Stimulated activated CD4-positive, alpha-beta T cell treated with anti-CD3 and anti-CD28 coated beads, Interleukin-15, amount 100 ng/mL, for 1 hour (primary cell): ENCODE data around the gene SUFU.
"Not testable (repeated sequence)": the region's sequence is repeated elsewhere in the genome, so short reads cannot be mapped to it uniquely, and the experiment has no call there.

ENCODE experiments used
- DNase-seq, 2 donors: peaks; one replicate each; pipeline ENCODE4 v3.0.0-alpha.2; 2020; ENCODE audit warnings: low read depth in 1 of 2, low spot score in 1 of 2

Gene SUFU

DNA sequence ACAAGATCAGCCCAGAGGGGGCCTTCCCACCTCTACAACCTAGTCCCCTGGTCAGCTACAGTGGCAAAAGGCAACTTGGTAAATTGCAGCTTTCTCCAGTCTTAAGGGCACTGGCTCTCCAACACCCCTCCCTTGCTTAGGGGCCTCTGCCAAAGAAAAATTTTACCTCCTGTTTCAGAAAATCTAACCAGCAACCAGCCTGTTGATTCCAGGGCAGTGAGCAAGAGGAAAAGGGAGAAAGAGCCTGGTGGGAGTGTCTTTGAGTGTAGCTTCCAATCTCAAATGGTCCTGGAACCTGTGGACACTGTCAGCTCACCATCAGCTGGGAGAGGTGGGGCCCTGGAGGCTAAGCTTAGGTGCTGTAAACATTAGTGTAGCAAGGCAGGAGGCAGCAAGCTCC is 24.1 kb upstream of the SUFU start:
- no peak for DNase-seq

DNA sequence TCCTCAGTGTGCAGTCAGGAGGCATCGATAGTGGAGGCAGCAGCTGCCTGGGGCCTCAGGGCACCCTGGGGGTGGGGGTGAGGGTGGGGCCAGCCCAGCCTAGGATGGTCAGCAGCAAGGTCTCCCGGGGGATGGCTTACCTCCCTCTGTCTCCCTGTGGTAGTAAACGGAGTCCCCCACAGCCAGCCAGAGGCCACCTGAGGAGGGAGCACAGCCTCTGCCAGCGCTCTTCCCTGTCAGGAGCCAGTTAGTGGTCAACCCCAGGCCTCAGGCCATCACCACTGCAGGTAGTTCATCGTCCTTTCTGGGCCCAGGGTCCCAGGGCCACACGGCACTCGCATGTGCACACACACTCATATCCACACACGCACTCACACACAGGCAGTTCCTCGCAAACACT is 23.4 kb upstream of the SUFU start:
- no peak for DNase-seq

DNA sequence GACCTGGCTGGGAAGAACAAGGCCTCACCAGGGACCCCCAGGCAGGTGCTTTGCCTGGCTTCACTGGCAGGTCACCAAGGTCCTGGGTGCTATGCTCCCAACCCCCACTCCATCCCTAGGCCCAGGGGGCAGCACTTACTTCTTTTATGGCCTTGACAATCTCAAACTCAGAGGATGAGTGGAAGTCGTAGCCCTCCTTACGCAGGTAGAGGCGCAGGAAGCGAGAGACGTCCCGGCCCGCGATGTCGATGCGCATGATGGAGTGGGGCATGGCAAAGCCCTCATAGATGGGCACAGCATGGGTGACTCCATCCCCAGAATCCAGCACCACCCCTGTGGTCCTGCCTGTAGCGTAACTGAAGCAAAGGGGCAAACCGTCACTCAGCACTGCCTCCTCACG is 19.8 kb upstream of the SUFU start:
- DNase-seq, result no peak

DNA sequence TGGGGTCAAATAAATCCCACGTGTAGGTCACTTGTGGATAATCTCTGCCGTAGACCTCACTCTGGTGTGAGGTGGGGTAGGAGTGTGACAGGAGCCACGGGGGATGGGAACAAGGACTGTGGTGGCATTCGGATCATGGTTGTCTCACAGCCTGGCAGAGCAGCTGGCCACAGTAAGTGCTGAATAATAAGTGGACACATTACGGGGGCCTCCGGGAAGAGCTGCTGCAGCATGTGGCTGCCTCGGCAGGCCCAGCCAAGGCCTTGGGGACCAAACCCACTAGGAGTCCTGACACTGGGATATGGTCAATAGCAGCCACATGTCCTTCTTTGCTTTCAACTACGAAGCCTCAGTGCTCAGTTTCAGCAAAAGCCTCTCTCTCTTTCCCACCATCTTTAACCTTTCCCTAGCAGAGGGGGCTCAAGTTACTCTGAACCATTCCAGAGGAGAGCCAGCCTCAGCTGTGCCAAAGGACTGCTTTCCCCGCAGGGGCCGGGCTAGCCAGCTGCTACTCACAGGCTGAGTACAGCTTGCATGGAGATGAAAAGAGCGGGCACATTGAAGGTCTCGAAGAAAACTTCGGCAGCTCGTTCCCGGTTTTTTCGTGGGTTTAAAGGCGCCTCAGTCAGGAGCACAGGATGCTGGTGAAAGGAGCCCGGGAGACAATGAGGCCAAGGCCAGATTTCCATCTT is 18.5 kb upstream of the SUFU start:
- DNase-seq, result no peak

DNA sequence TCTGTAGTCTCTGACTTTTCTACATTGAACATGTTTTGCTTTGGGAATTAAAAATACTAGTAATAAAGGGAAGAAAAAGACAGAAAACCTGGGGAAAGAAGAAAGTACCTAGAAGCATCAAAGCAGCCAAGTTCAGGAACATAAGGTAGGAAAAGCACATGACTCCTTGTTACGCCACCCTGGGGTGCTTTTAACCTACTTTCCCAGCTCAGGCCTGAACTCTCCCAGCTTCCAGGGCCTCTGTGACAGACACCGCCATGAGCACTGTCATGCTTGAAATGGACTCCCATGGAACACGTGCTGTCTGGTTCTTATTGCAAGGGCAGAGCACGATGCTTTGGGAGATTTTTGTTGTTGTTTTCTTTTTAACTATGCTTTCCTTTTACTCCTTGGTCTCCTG is 12.6 kb upstream of the SUFU start:
- no peak for DNase-seq

DNA sequence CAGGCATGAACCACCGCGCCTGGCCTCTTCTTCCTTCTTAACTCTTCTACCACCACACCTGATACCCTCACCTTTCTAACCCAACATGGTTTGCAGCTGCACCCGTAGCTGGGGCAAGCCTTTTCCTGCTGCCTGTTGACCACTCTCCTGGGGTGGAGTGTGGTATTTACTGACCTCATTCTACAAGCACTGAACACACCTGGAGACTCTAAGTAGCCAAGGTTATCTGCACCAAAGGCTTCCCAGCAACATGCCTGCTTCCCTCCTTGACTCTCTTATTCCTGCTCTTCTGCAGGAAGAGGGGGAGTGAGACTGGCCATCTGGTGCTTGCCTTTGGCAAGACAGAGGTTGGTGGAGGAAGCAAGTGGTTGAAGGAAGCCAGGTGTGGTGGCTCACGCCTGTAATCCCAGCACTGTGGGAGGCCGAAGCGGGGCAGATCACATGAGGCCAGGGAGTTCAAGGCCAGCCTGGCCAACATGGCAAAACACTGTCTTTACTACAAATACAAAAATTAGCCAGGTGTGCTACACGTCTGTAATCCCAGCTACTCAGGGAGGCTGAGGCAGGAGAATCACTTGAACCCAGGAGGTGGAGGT is 11.3 kb upstream of the SUFU start:
- DNase-seq, result no peak

DNA sequence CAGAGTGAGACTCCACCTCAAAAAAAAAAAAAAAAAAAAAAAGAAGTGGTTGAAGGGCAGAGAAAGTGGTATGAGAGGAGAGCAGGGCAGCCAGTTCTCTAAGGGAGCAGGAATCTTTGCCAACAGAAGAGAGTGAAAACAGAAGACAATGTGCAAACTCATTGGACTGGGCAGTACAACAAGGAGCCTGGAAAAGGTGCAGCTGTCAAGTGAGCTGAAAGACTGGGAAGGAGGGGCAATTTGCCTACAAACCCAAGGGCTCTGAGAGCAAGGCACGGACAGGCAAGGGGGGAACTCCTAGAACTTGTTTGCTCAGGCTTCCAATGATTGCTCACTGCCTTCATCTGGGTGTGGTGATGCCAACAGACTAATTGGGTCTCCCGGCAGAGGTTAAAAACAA is 10.8 kb upstream of the SUFU start:
- DNase-seq, result no peak

DNA sequence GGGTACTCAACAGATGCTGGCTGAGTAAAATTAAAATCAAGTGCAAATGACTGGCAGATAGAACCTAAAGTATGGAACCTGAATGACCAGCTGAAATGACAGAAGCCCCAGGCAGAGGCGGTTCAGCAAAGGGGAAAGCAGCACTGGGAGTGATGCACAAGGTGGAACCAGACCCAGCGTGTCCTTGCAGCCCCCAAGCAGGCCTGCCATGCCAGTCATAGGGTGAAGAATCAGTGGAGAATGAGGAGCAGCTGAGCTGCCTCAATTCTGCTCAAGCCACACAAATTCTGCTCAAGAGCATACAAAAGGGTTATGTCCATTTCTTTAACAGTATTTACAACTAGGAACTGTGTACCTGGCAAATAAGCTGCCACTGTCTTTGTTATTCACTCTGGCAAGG is 10.0 kb upstream of the SUFU start:
- no peak for DNase-seq

DNA sequence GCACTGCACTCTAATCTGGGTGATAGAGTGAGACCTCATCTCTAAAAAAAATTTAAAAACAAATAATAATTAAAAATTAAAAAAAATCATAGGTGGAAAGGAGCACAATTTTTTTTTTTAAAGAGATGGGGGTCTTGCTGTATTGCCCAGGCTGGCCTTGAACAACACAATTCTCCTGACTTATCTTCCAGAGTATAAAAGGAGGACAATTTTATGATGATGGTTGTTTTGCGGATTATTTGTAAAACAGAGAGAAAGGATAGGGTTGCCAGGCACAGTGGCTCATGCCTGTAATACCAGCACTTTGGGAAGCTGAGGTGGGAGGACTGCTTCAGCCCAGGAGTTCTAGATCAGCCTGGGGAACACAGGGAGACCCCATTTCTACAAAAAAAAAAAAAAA is 6.2 kb upstream of the SUFU start:
- no peak for DNase-seq

DNA sequence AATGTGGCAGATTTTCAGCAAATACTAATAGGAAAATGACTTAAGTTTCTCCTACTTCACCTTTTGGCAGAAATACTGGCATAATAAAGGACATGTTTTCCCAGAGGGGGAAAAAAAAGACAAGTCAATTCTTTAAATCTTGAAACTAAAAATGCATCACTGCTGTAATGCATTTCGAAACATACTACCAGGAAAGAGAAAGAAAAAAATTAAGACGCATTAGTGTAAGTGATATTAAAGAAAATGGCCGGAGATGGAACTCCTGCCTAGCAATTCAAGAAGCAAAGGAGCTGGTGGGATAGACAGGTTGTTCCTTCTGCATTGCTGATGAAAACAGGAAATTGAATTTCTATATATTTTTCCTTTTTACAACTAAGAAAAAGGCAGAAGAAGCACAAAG is 4.4 kb upstream of the SUFU start:
- DNase-seq, result no peak

DNA sequence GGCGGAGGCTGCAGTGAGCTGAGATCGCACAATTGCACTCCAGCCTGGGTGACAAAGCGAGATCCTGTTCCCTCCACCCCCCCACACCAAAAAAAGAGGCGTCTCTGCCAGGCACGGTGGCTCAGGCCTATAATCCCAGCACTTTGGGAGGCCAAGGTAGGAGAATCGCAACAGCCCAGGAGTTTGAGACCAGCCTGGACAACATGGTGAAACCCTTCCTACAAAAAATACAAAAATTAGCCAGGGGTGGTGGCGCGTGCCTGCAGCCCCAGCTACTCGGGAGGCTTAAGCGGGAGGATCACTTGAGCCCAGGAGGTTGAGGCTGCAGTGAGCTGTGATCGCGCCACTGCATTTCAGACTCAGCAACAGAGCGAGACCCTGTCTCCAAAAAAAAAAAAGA is 3.1 kb upstream of the SUFU start:
- DNase-seq, result not testable (repeated sequence)

DNA sequence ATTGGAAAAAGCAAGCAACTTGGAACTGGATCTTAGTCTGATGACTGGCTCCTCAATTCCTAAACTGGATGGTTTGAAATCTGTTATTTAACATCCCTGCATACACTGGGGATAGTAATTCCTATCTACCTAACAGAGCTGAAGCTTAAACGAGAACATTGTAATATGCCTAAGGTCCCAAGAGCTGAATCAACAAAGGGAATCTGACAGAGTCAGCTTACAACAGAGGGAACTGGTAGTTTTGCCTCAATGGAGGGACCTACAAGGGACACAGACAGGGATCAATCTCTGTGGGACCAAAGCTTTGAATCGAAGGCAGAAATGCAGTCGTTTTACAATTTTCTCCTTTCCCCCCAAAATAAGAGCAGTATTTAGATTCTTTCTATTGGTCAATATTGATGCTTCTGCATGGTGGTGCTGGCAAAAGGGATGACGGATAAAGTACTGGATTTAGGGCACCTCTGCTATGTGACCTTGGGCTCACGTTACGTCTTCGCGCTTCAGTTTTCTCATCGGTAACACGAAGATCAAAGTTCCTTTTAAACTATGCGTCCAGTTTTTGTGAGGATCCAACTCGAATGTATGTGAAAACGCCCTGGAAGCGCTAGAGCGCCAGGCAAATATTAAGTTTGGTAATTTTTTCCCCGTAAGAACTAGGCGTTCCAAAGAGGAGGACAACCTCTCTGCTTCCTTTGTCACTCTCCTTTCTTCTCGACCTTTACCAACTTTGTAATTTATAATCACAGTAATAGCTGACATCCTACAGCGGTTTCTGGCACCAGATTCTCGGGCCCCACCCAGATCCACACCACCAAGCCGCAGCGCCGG is 2.4 kb upstream of the SUFU start:
- no peak for DNase-seq

DNA sequence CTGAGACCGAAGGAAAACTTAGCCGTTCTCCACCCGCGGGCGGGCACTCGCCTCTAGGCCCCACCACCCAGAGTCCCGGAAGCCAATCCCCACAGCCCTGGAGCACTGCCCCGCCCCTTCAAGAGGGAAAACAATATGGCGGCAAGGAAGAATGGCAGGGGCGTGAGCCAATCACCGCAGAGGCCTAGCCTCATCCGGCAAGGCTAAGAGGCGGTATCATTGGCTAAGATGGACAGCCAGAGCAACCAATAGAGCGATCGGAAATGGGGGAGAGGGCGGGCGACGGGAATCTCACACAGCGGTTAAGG is 1.8 kb upstream of the SUFU start:
- peak; percentile 92 to 96 for DNase-seq

DNA sequence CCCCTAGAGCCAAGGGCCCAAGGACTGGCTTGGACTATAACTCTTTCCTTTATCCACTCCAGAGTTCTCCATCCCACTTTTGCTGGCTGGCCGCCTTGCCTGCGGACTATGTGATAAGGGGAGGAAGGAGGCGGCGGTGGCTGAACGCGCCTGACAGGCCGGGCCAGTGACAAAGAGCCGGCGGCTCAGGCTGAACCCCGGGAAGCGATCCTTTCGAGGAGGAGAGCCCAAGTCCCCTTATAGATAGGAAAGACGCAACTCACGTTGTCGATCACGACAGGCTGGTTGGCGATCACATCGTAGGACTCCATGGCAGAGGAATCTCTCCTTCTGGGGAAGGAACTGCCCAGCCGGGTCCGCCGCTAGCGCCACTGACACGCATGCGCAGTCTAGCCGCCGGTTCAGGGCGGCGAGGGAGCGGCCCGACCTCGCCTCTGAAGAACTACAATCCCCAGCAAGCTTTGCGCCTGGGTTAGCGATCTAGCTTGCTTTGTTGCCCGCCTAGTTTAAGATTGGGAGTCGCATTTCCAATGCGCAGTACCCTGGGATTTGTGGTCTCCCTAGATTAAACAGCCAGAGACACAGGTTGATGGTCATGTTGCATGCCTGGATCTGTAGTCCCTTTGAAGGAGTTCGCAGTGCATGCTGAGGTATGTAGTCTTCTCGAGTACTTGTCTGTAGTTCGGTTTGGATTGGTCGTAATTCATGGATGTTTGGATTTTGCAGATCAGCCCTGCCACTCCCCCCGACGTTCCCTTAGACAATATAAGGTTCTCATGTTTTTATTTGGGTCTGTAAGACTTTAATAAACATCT is 1.2 kb upstream of the SUFU start, which contains the start of gene ACTR1A:
ACTR1A (minus strand) TSS at position 376 of the 815 bp plus-strand sequence; CDS start at position 311, 65 bp downstream.
- DNase-seq, result peak; percentile 86 to 91

DNA sequence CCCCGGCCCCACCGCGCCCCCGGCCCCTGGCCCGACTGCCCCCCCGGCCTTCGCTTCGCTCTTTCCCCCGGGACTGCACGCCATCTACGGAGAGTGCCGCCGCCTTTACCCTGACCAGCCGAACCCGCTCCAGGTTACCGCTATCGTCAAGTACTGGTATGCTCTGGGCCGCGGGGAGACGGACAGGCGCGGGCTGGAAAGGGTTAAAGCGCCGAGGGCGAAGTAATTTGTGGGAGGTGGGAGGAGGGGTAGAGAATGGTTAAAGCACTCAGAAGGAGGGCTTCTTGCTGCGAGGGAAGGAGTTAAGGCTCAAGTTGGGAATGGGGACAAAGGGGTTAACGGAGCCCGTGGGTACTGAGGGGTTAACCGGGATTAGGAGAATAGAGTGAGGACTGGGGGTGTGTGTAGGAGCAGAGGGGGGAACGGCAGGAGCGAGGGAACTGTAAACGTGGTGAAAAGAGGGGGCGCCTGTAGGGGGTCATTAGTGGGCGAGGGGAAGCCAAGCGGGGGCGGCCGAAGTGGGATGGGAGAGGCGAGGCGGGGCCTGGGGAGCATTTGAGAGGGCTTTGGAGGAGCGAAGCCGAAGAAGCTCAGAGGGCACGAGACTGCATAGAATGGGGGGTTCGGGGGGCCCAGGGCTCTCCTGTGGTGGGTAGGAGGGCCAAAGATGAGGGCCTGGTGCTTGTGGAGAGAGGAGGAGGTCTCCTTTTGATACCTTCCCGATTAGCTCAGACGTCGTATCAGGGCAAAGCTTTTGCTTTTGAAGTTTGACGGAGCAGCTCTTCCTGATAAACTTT is 605 bp downstream of the SUFU start:
- DNase-seq, result peak in 1 of 2 donors; percentile 13

DNA sequence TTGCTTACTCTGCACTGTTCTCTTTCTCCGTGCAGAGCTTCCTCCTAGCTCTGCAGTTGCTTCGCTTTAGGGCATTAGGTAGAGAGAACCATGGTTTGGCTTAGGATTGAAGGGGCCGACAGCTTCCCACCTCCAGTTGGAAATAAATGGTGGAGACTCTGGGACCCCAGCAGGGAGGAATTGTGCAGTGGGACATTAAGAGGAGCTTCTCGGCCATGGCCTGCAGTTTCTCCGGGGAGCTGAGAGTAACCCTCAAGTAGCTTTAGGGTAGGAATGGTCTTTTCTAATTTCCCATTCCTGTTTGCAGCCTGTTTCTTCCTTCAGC is 1.2 kb downstream of the SUFU start:
- DNase-seq, result no peak

DNA sequence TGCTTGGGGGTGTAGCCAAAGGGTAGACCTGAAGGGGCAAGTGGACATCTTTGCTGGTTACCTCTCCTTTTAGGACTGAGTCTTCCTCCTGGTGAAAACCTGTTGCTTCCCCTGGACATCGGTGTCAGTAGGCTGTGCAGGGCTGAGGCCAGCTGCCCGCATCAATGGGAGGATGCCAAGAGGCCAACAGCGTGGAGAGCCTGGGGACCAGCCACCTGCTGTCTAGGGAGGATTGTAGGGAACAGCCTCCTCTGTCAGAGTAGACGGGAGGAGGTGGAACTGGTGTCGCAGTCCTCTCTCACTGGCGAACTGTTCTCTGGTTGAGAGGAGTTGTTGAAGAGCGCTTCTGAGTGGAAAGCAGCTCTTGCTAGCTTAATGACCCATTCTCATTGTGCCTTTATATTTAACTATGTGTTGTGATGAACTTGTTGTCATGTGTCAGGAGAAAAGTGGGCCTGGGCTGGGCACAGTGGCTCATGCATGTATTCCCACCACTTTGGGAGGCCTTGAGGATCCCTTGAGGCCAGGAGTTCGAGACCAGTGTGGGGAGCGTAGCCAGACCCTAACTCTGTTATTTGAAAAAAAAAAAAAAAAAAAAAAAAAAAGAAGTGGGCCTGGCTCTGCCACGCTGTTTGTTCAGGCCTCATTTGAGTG is 1.8 kb downstream of the SUFU start:
- no peak for DNase-seq

DNA sequence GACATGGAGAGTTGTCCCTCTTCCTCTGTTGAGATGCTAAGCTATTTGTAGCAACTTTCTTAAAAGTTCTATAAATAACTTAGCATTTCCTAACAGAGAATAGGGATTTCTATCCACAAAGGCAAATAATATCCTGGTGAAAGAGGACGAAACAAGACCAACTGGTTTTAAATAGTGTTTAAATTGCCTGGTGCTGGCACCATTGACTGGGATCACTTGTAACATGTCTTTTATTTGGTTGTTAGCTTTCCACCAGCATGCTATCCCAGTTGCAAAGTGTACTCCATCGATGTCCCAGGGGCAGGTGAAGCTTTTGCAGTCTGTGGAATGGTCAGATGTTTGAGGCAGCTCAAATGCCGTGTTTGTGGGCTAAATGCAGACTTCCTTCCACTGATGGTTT is 3.7 kb downstream of the SUFU start:
- no peak for DNase-seq

DNA sequence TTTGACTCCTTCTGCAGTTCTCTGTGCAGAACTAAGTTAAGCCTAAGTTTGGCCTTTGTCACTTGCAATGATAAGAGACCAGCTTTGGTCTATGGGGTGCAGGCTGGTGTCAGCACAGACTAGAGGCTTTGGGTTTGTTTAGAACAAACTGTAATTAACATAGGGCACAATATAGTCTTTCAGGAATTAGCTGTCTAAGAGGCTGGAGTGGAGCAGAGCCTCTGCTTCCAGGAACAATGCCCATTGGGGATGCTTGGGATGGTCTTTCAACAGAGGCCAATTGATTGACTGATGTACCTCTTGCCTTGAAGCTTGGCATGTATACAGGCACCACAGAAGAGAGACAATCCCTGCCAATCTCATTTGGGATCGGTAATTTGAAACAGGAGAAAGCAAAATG is 4.7 kb downstream of the SUFU start:
- no peak for DNase-seq

DNA sequence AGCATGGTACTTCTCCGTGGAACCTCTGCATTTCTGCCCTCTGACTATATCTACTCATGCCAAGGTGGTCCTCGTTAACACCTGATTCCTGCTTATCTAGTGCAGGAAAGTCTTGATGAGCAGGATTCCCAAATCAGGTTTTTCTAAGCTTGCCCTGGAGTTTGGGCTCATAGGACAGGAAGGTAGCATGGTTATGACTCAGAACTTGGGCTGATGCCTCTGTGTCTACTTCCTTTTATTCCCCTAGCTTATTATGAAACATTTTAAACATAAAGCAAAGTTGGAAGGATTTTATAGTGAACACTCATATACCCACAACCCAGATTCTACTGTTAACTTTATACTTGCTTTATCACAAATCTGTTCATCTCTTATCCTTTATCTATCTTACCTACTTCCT is 5.6 kb downstream of the SUFU start:
- no peak for DNase-seq
